Natural killer cell (primary cell): ENCODE results near the gene MAGEA11. TPM values are rescaled to one million over a fixed set of nuclear protein-coding genes. Genes with fewer than 3 reads are reported as not detected.

Source experiments
- total RNA-seq, 4 donors: library from RNA; stranded (reverse); fragments of 120-200 nt in 1 of 4; gene quantifications; one replicate each; pipeline versions ENCODE4 v1.2.3 to v1.2.4, GENCODE V29; 2013 to 2022

The MAGEA11 gene
- total RNA-seq, 3 donors from 2014 or later (not counting 1 experiment from before 2014, with no cell fraction given): not detected

Other genes starting within 250 kb of the MAGEA11 start
- 100 to 1,000 TPM; 286 to 344 (median 317) TPM for gene IDS, start 206.8 kb upstream of the MAGEA11 start, total RNA-seq
- 10 to 100 TPM; 26.4 to 37.6 (median 36.7) TPM for gene EOLA1, start 171.0 kb upstream of the MAGEA11 start, total RNA-seq
- gene HSFX3, start 162.1 kb upstream of the MAGEA11 start, total RNA-seq: not detected
- not detected for gene MAGEA9B, start 124.6 kb upstream of the MAGEA11 start, total RNA-seq
- under 1 TPM in 2 of 3 donors, not detected in 1; 0.45 to 0.70 TPM for gene HSFX2, start 116.7 kb upstream of the MAGEA11 start, total RNA-seq
- 10 to 100 TPM; 15.1 to 29.6 (median 26.6) TPM for gene TMEM185A, start 80.3 kb upstream of the MAGEA11 start, total RNA-seq
- gene HSFX1, start 62.0 kb downstream of the MAGEA11 start, total RNA-seq: under 1 TPM in 2 of 3 donors, not detected in 1; 0.21 to 0.32 TPM
- not detected for gene MAGEA9, start 69.9 kb downstream of the MAGEA11 start, total RNA-seq
- not detected for gene MAGEA8, start 169.1 kb downstream of the MAGEA11 start, total RNA-seq
- gene HSFX4, start 217.5 kb downstream of the MAGEA11 start, total RNA-seq: not detected
- gene EOLA2, start 226.4 kb downstream of the MAGEA11 start, total RNA-seq: 10 to 100 TPM; 80.9 to 94.9 (median 85.5) TPM